ENCODE measurements around the gene MRGPRE.

GRCh38 chr11:3220521-3221407, 11.5 kb downstream of the MRGPRE start:
- no peak for TF ChIP-seq CTCF (conservative IDR thresholded peaks at IDR 0.05)
- TF ChIP-seq EZH2 (IDR thresholded peaks at IDR 0.05; ENCODE audit: low read depth): no peak

Data from PC-9 (cell line).